Tibial nerve (tissue), 4 donors: ENCODE measurements around the gene CD68. TPM values are rescaled to one million over a fixed set of nuclear protein-coding genes. Genes with fewer than 3 reads are reported as not detected.

ENCODE experiments used
- DNase-seq, 2 donors: peaks; one replicate each; pipeline ENCODE4 v3.0.0-alpha.2; 2019; ENCODE audit warnings: low spot score in 2 of 2
- H3K27ac ChIP-seq, 4 donors: fragments of 200-600 bp; sonication (generic) in 3 of 4; one replicate each; pipeline ENCODE4 v1.5.1; 2017 to 2019; ENCODE audit warnings: mild to moderate bottlenecking in 1 of 4
- H3K27me3 ChIP-seq, 2 donors: fragments of 200-600 bp; sonication (generic) in 1 of 2; one replicate each; pipeline versions ENCODE4 v1.5.1 to v1.6.0; 2017 to 2019
- H3K36me3 ChIP-seq, 3 donors: fragments of 200-600 bp; sonication (generic); one replicate each; pipeline ENCODE4 v1.5.1; 2018 to 2019
- H3K4me1 ChIP-seq, 4 donors: fragments of 200-600 bp; sonication (generic) in 3 of 4; one replicate each; pipeline ENCODE4 v1.5.1; 2017 to 2019
- H3K4me3 ChIP-seq, 4 donors: fragments of 200-600 bp; sonication (generic) in 3 of 4; one replicate each; pipeline ENCODE4 v1.5.1; 2017 to 2019; ENCODE audit warnings: mild to moderate bottlenecking in 1 of 4, moderate library complexity in 1 of 4
- H3K9me3 ChIP-seq, 4 donors: fragments of 200-600 bp; sonication (generic) in 3 of 4; one replicate each; pipeline ENCODE4 v1.5.1; 2017 to 2019
- EP300 ChIP-seq, 2 donors: sonication (generic); formaldehyde crosslinking; IDR thresholded peaks; one replicate each; pipeline ENCODE4 v1.6.1; 2017; ENCODE audit warnings: antibody characterized with exemption in 2 of 2, mild to moderate bottlenecking in 1 of 2
- POLR2A ChIP-seq, 2 donors: fragments of 450-650 bp; IDR thresholded peaks; one replicate each; pipeline ENCODE4 v1.6.1; 2017; ENCODE audit warnings: antibody characterized with exemption in 2 of 2, mild to moderate bottlenecking in 2 of 2, moderate library complexity in 2 of 2
- WGBS, 2 donors: methylation state at CpG; one replicate each; pipeline ENCODE4 v1.1.5; 2018; 5-methylcytosine and 5-hydroxymethylcytosine counted together
- total RNA-seq, 4 donors: library from RNA; depleted of rRNA; stranded (reverse); fragments of >200 nt; gene quantifications; one replicate each; pipeline ENCODE4 v1.1.0, GENCODE V29; 2016
- TF ChIP-seq, protein P1 (sequence below), 5 experiments: fragments of 200-600 bp in 3 of 5; fragments of 450-650 bp in 2 of 5; sonication (generic) in 3 of 5; IDR thresholded peaks; one replicate each; pipeline ENCODE4 v1.5.1; 2016 to 2019; ENCODE audit warnings: antibody characterized with exemption in 5 of 5, mild to moderate bottlenecking in 3 of 5, moderate library complexity in 2 of 5

CD68 gene
- total RNA-seq, 4 donors from 2014 or later, result 19.3 to 65.7 (median 34.2) TPM

DNA sequence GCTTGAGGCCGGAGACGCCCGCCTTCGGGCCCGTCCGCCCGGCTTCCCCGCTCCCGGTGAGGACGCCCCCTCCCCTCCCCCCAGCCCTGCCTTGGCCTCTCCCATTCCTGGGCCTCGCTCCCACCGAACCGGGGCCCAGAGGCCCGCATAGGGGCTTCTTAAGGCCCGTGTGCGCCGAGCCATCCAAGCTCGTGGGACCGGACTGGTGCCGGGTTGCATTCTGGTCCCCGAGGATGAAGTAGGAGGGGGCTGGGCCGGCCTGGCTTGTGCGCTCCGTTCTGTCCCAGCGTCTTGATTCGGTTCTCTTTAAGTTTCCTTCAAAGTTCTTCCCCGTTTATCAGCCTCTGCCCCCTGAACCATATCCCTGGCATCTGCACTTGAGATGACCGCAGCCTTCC, 17.2 kb upstream of the CD68 start:
- peaks cover 2 to 43% (median 10%) of the 10 kb centered on the region in 3 donors for H3K36me3 ChIP-seq
- 1% methylated on average over 16 to 28 of the region's 28 CpGs for WGBS, 2 donors
- peak overlapping the region; percentile 75 to 94 (median 92) for H3K27ac ChIP-seq
- TF ChIP-seq POLR2A (IDR thresholded peaks at IDR 0.05), result no peak
- TF ChIP-seq, protein P1, sequence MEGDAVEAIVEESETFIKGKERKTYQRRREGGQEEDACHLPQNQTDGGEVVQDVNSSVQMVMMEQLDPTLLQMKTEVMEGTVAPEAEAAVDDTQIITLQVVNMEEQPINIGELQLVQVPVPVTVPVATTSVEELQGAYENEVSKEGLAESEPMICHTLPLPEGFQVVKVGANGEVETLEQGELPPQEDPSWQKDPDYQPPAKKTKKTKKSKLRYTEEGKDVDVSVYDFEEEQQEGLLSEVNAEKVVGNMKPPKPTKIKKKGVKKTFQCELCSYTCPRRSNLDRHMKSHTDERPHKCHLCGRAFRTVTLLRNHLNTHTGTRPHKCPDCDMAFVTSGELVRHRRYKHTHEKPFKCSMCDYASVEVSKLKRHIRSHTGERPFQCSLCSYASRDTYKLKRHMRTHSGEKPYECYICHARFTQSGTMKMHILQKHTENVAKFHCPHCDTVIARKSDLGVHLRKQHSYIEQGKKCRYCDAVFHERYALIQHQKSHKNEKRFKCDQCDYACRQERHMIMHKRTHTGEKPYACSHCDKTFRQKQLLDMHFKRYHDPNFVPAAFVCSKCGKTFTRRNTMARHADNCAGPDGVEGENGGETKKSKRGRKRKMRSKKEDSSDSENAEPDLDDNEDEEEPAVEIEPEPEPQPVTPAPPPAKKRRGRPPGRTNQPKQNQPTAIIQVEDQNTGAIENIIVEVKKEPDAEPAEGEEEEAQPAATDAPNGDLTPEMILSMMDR (IDR thresholded peaks at IDR 0.05), result no peak
- TF ChIP-seq EP300 (IDR thresholded peaks at IDR 0.05), result no peak
- no peaks in the 10 kb centered on the region for H3K9me3 ChIP-seq
- H3K27me3 ChIP-seq, result no peaks in the 10 kb centered on the region
- H3K4me3 ChIP-seq, result peak overlapping the region; percentile 71 to 88 (median 80)
- DNase-seq, result no peak
- H3K4me1 ChIP-seq, result peaks cover 0 to 74% (median 49%) of the 10 kb centered on the region in 4 donors

DNA sequence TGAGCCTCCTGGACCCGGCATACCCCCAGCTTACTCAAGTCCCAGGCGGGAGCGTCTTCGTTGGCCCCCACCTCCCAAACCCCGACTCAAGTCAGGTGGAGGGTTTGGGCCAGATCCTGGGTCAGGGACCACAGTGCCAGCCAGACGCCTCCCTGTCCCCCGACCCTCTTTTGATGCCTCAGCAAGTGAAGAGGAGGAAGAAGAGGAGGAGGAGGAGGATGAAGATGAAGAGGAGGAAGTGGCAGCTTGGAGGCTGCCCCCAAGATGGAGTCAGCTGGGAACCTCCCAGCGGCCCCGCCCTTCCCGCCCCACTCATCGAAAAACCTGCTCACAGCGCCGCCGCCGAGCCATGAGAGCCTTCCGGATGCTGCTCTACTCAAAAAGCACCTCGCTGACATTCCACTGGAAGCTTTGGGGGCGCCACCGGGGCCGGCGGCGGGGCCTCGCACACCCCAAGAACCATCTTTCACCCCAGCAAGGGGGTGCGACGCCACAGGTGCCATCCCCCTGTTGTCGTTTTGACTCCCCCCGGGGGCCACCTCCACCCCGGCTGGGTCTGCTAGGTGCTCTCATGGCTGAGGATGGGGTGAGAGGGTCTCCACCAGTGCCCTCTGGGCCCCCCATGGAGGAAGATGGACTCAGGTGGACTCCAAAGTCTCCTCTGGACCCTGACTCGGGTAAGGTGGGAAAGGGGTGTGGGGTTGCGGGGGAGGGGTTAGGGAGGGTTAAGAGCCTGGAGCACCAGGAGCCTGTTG, 16.1 kb upstream of the CD68 start:
- peaks cover 0 to 63% (median 39%) of the 10 kb centered on the region in 4 donors for H3K4me1 ChIP-seq
- DNase-seq, result no peak
- peaks cover 5 to 51% (median 10%) of the 10 kb centered on the region in 3 donors for H3K36me3 ChIP-seq
- H3K27me3 ChIP-seq, result no peaks in the 10 kb centered on the region
- H3K9me3 ChIP-seq, result no peaks in the 10 kb centered on the region
- H3K27ac ChIP-seq, result no peak overlapping the region
- TF ChIP-seq, protein P1 (IDR thresholded peaks at IDR 0.05), result no peak
- TF ChIP-seq EP300 (IDR thresholded peaks at IDR 0.05), result no peak
- 83% methylated on average over 30 of the region's 30 CpGs for WGBS, 2 donors
- peak overlapping the region in 1 of 4 donors; percentile 88 for H3K4me3 ChIP-seq

DNA sequence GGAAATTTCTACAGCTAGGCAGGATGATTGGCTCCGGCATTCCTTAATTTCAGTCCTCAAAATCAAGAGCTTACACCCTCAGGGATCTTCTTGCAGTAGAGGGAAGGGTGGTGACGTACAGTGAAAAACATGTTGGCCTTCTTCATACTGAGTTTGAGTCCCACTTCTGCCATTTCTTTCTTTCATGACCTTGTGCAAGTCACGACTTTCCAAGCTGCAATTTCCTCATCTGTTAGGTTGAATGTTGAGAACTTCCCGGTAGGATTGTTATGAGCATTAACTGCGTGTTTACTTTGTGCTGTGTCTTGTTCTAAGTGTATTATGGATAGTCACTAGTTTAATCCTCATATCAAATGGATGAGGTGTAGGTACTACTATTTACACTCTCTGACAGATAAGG, 9.9 kb upstream of the CD68 start:
- Histone ChIP-seq H3K27ac (no peak overlapping the region), H3K36me3 (peaks cover 5 to 72% (median 17%) of the 10 kb centered on the region in 3 donors)

DNA sequence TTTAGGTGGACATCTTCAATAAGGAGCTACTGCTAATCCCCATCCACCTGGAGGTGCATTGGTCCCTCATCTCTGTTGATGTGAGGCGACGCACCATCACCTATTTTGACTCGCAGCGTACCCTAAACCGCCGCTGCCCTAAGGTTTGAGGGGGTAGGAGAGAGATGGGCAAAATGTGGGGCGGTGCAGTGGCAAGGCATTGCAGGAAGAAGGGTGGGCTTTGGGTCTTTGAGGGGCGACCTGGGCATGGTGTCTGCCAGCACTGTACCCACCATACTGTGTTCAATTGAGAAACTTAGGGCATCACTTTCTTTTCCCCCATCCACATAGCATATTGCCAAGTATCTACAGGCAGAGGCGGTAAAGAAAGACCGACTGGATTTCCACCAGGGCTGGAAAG, 9.1 kb upstream of the CD68 start:
- Histone ChIP-seq H3K27me3 (no peaks in the 10 kb centered on the region), H3K4me3 (no peak overlapping the region), H3K9me3 (no peaks in the 10 kb centered on the region), H3K27ac (no peak overlapping the region), H3K36me3 (peaks cover 5 to 72% (median 9%) of the 10 kb centered on the region in 3 donors), H3K4me1 (peaks cover 0 to 29% (median 17%) of the 10 kb centered on the region in 4 donors)
- no peak for TF ChIP-seq POLR2A (IDR thresholded peaks at IDR 0.05)
- TF ChIP-seq, protein P1 (IDR thresholded peaks at IDR 0.05), result no peak
- no peak for TF ChIP-seq EP300 (IDR thresholded peaks at IDR 0.05)
- DNase-seq, result no peak
- 94 to 96% methylated on average over 10 of the region's 10 CpGs for WGBS, 2 donors

More for the DNA sequence above, 9.9 kb upstream of the CD68 start:
- no peak overlapping the region for H3K4me3 ChIP-seq
- DNase-seq, result no peak
- 82 to 85% methylated on average over 5 of the region's 5 CpGs for WGBS, 2 donors
- no peaks in the 10 kb centered on the region for H3K27me3 ChIP-seq
- no peaks in the 10 kb centered on the region for H3K9me3 ChIP-seq
- TF ChIP-seq, protein P1 (IDR thresholded peaks at IDR 0.05), result no peak
- TF ChIP-seq EP300 (IDR thresholded peaks at IDR 0.05), result no peak
- no peak for TF ChIP-seq POLR2A (IDR thresholded peaks at IDR 0.05)
- H3K4me1 ChIP-seq, result peaks cover 0 to 29% (median 9%) of the 10 kb centered on the region in 4 donors

DNA sequence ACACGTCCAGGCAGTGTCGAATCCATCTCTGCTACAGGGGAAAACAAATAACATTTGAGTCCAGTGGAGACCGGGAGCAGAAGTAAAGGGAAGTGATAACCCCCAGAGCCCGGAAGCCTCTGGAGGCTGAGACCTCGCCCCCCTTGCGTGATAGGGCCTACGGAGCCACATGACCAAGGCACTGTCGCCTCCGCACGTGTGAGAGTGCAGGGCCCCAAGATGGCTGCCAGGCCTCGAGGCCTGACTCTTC, 7.2 kb upstream of the CD68 start:
- DNase-seq, result no peak
- Histone ChIP-seq H3K27me3 (no peaks in the 10 kb centered on the region), H3K27ac (peak overlapping the region; percentile 68 to 100 (median 98)), H3K9me3 (no peaks in the 10 kb centered on the region), H3K4me3 (peak overlapping the region; percentile 5 to 96 (median 52)), H3K4me1 (peaks cover 0 to 47% (median 27%) of the 10 kb centered on the region in 4 donors), H3K36me3 (peaks cover 2 to 72% (median 25%) of the 10 kb centered on the region in 3 donors)
- TF ChIP-seq, protein P1 (IDR thresholded peaks at IDR 0.05), result no peak
- TF ChIP-seq EP300 (IDR thresholded peaks at IDR 0.05), result peak in 1 of 2 donors; percentile 98
- WGBS, 2 donors, result 1% methylated on average over 10 to 11 of the region's 11 CpGs
